ENCODE measurements around the gene SCNN1B. TPM values are rescaled to one million over a fixed set of nuclear protein-coding genes. Genes with fewer than 3 reads are reported as not detected.
"Not testable (repeated sequence)": the region's sequence is repeated elsewhere in the genome, so short reads cannot be mapped to it uniquely, and the experiment has no call there.

SCNN1B gene
- total RNA-seq, 3 donors from 2014 or later (not counting 1 experiment from before 2014, with no cell fraction given), result not detected

GRCh38 chr16:23398987-23399805 lies 97.1 kb downstream of the SCNN1B start:
- H3K4me1 ChIP-seq (ENCODE audit: control insufficient read depth, insufficient read depth, low read length), result no peaks in the 10 kb centered on the region
- ATAC-seq (no peak), DNase-seq (no peak)
- Mint-ChIP-seq H3K36me3 (peaks cover 31% of the 10 kb centered on the region), H3K9me3 (no peaks in the 10 kb centered on the region), H3K27me3 (ENCODE audit: low read depth in 2 of 2) (no peaks in the 10 kb centered on the region), H3K4me1 (no peaks in the 10 kb centered on the region), H3K27ac (no peak overlapping the region), H3K4me3 (no peak overlapping the region)
- peaks cover 75% of the 10 kb centered on the region for H3K36me3 ChIP-seq (ENCODE audit: control insufficient read depth, insufficient read depth, low read length)
- H3K4me3 ChIP-seq (ENCODE audit: low read length), result no peak overlapping the region
- no peak for TF ChIP-seq CTCF (IDR thresholded peaks at IDR 0.05)
- no peaks in the 10 kb centered on the region for H3K27me3 ChIP-seq (ENCODE audit: control insufficient read depth, insufficient read depth, low read length)
- WGBS (ENCODE audit: insufficient coverage), result 96% methylated on average over 17 of the region's 17 CpGs
- intact Hi-C loops (cut with micrococcal nuclease), result no loop called here
- H3K9me3 ChIP-seq (ENCODE audit: control insufficient read depth, insufficient read depth, low read length), result no peaks in the 10 kb centered on the region
- no peak overlapping the region for H3K27ac ChIP-seq (ENCODE audit: low read length)

GRCh38 chr16:23400447-23400846 lies 98.3 kb downstream of the SCNN1B start:
- H3K27ac Mint-ChIP-seq; H3K9me3 ChIP-seq (ENCODE audit: control insufficient read depth, insufficient read depth, low read length); H3K27ac ChIP-seq (ENCODE audit: low read length); H3K27me3 ChIP-seq (ENCODE audit: control insufficient read depth, insufficient read depth, low read length); H3K4me1 ChIP-seq (ENCODE audit: control insufficient read depth, insufficient read depth, low read length); H3K4me3 ChIP-seq (ENCODE audit: low read length); DNase-seq; ATAC-seq; H3K4me3 Mint-ChIP-seq; H3K9me3 Mint-ChIP-seq; H3K4me1 Mint-ChIP-seq; H3K27me3 Mint-ChIP-seq (ENCODE audit: low read depth in 2 of 2); intact Hi-C loops (cut with micrococcal nuclease): not testable (repeated sequence)
- H3K36me3 Mint-ChIP-seq, result peaks cover 31% of the 10 kb centered on the region
- peaks cover 79% of the 10 kb centered on the region for H3K36me3 ChIP-seq (ENCODE audit: control insufficient read depth, insufficient read depth, low read length)
- over 99% methylated on average over 7 of the region's 7 CpGs for WGBS (ENCODE audit: insufficient coverage)

GRCh38 chr16:23401139-23401538 lies 99.0 kb downstream of the SCNN1B start:
- no peak overlapping the region for H3K4me3 ChIP-seq (ENCODE audit: low read length)
- no peaks in the 10 kb centered on the region for H3K4me1 ChIP-seq (ENCODE audit: control insufficient read depth, insufficient read depth, low read length)
- H3K27me3 ChIP-seq (ENCODE audit: control insufficient read depth, insufficient read depth, low read length), result no peaks in the 10 kb centered on the region
- Mint-ChIP-seq H3K4me3 (no peak overlapping the region), H3K9me3 (no peaks in the 10 kb centered on the region), H3K27ac (no peak overlapping the region), H3K36me3 (peaks cover 31% of the 10 kb centered on the region), H3K27me3 (ENCODE audit: low read depth in 2 of 2) (no peaks in the 10 kb centered on the region), H3K4me1 (no peaks in the 10 kb centered on the region)
- DNase-seq, result no peak
- intact Hi-C loops (cut with micrococcal nuclease), result no loop called here
- no peak for ATAC-seq
- peaks cover 81% of the 10 kb centered on the region for H3K36me3 ChIP-seq (ENCODE audit: control insufficient read depth, insufficient read depth, low read length)
- no peaks in the 10 kb centered on the region for H3K9me3 ChIP-seq (ENCODE audit: control insufficient read depth, insufficient read depth, low read length)
- TF ChIP-seq CTCF (IDR thresholded peaks at IDR 0.05), result no peak
- 91% methylated on average over 5 of the region's 8 CpGs for WGBS (ENCODE audit: insufficient coverage)
- no peak overlapping the region for H3K27ac ChIP-seq (ENCODE audit: low read length)

GRCh38 chr16:23402100-23402499 lies 100.0 kb downstream of the SCNN1B start:
- Histone ChIP-seq H3K27ac (ENCODE audit: low read length) (no peak overlapping the region), H3K36me3 (ENCODE audit: control insufficient read depth, insufficient read depth, low read length) (peaks cover 80% of the 10 kb centered on the region)

More at GRCh38 chr16:23402100-23402499, 100.0 kb downstream of the SCNN1B start:
- H3K4me1 ChIP-seq (ENCODE audit: control insufficient read depth, insufficient read depth, low read length), result no peaks in the 10 kb centered on the region
- no peaks in the 10 kb centered on the region for H3K9me3 ChIP-seq (ENCODE audit: control insufficient read depth, insufficient read depth, low read length)
- no peak overlapping the region for H3K27ac Mint-ChIP-seq
- H3K9me3 Mint-ChIP-seq, result no peaks in the 10 kb centered on the region
- no peak for DNase-seq
- WGBS (ENCODE audit: insufficient coverage), result 100% methylated on average over 1 of the region's 2 CpGs
- no peaks in the 10 kb centered on the region for H3K4me1 Mint-ChIP-seq
- no peak overlapping the region for H3K4me3 ChIP-seq (ENCODE audit: low read length)
- ATAC-seq, result no peak
- H3K27me3 Mint-ChIP-seq (ENCODE audit: low read depth in 2 of 2), result no peaks in the 10 kb centered on the region
- no peak overlapping the region for H3K4me3 Mint-ChIP-seq
- TF ChIP-seq CTCF (IDR thresholded peaks at IDR 0.05), result no peak
- intact Hi-C loops (cut with micrococcal nuclease), result no loop called here
- H3K36me3 Mint-ChIP-seq, result peaks cover 31% of the 10 kb centered on the region
- no peaks in the 10 kb centered on the region for H3K27me3 ChIP-seq (ENCODE audit: control insufficient read depth, insufficient read depth, low read length)
